Neural cell (in vitro differentiated cells): ENCODE measurements around the gene ZNF17. TPM values are rescaled to one million over a fixed set of nuclear protein-coding genes. Genes with fewer than 3 reads are reported as not detected.

ENCODE experiments used
- H2AFZ ChIP-seq: fragments of 200-600, 300-800 bp; sonication (generic), shearing (Covaris generic); 2 replicates; pipeline ENCODE4 v1.6.0; 2014; ENCODE audit warnings: low read depth, mild to moderate bottlenecking, antibody characterized with exemption, low read length, moderate library complexity
- H3F3A ChIP-seq: fragments of 200-600 bp; shearing (Covaris generic); 2 replicates; pipeline ENCODE4 v1.6.1; 2016; ENCODE audit warnings: mild to moderate bottlenecking, moderate library complexity, mixed read lengths, antibody characterized with exemption, low read length; ENCODE audit not compliant: insufficient read depth, poor library complexity, severe bottlenecking
- H3K27ac ChIP-seq: fragments of 200-600, 300-800 bp; sonication (generic), shearing (Covaris generic); 2 replicates; pipeline ENCODE4 v1.5.1; 2014; ENCODE audit warnings: mild to moderate bottlenecking, low read length, moderate library complexity
- H3K27me3 ChIP-seq: fragments of 300-800, 200-600 bp; sonication (generic), shearing (Covaris generic); 2 replicates; pipeline ENCODE4 v1.6.0; 2014; ENCODE audit warnings: mild to moderate bottlenecking, low read depth, low read length, moderate library complexity; ENCODE audit not compliant: insufficient read depth
- H3K36me3 ChIP-seq: fragments of 300-800, 200-600 bp; sonication (generic), shearing (Covaris generic); 2 replicates; pipeline ENCODE4 v1.5.1; 2014; ENCODE audit warnings: mild to moderate bottlenecking, antibody characterized with exemption, low read length, moderate library complexity; ENCODE audit not compliant: insufficient read depth
- H3K4me2 ChIP-seq: fragments of 300-800, 200-600 bp; sonication (generic), shearing (Covaris generic); 2 replicates; pipeline ENCODE4 v1.6.0; 2014; ENCODE audit warnings: mild to moderate bottlenecking, low read length
- H3K4me3 ChIP-seq: fragments of 300-800, 200-600 bp; sonication (generic), shearing (Covaris generic); 2 replicates; pipeline ENCODE4 v1.5.1; 2014; ENCODE audit warnings: mild to moderate bottlenecking, low read length, moderate library complexity
- H3K79me2 ChIP-seq: fragments of 200-600 bp; shearing (Covaris generic); replicated peaks from 2 replicates; pipeline ENCODE4 v1.6.0; 2014; ENCODE audit warnings: mild to moderate bottlenecking, low read length, moderate library complexity; ENCODE audit not compliant: insufficient read depth
- H3K9ac ChIP-seq: fragments of 300-800, 200-600 bp; sonication (generic), shearing (Covaris generic); 2 replicates; pipeline ENCODE4 v1.6.1; 2016; ENCODE audit warnings: mild to moderate bottlenecking, low read length, mixed read lengths
- H3K9me2 ChIP-seq: fragments of 200-600 bp; shearing (Covaris generic); 2 replicates; pipeline ENCODE4 v1.6.1; 2016; ENCODE audit warnings: mild to moderate bottlenecking, low read length, mixed read lengths; ENCODE audit not compliant: insufficient read depth
- H3K9me3 ChIP-seq: fragments of 200-600, 300-800 bp; sonication (generic), shearing (Covaris generic); 2 replicates; pipeline ENCODE4 v1.6.1; 2016; ENCODE audit warnings: mild to moderate bottlenecking, mixed run types, low read length, moderate library complexity, mixed read lengths
- H4K20me1 ChIP-seq: fragments of 200-600 bp; shearing (Covaris generic); 2 replicates; pipeline ENCODE4 v1.6.1; 2016; ENCODE audit warnings: mild to moderate bottlenecking, mixed run types; ENCODE audit not compliant: insufficient read depth
- CTCF ChIP-seq: fragments of 450-650 bp; IDR thresholded peaks from 2 replicates; pipeline ENCODE4 v1.5.1; 2014; ENCODE audit warnings: antibody characterized with exemption, mild to moderate bottlenecking, moderate library complexity; ENCODE audit not compliant: poor library complexity, severe bottlenecking
- EP300 ChIP-seq: fragments of 450-650 bp; conservative IDR thresholded peaks from 2 replicates; pipeline ENCODE4 v1.6.1; 2014; ENCODE audit warnings: antibody characterized with exemption, mild to moderate bottlenecking, moderate library complexity; ENCODE audit not compliant: poor library complexity, severe bottlenecking
- EZH2 ChIP-seq: fragments of 200-600, 300-800 bp; shearing (Covaris generic), sonication (generic); IDR thresholded peaks from 2 replicates; pipeline ENCODE4 v1.6.1; 2014; ENCODE audit warnings: antibody characterized with exemption, low read length, borderline replicate concordance, mild to moderate bottlenecking; ENCODE audit not compliant: insufficient read depth, poor library complexity, severe bottlenecking
- MXI1 ChIP-seq: fragments of 450-650 bp; conservative IDR thresholded peaks from 2 replicates; pipeline ENCODE4 v1.6.1; 2014; ENCODE audit warnings: antibody characterized with exemption, mild to moderate bottlenecking; ENCODE audit not compliant: poor library complexity, severe bottlenecking
- POLR2AphosphoS5 ChIP-seq: IDR thresholded peaks from 2 replicates; pipeline ENCODE4 v1.6.1; 2012
- RAD21 ChIP-seq: fragments of 450-650 bp; conservative IDR thresholded peaks from 2 replicates; pipeline ENCODE4 v1.6.1; 2014; ENCODE audit warnings: antibody characterized with exemption, mild to moderate bottlenecking, moderate library complexity
- REST ChIP-seq: IDR thresholded peaks from 2 replicates; pipeline ENCODE4 v1.6.1; 2012; ENCODE audit warnings: borderline replicate concordance
- SMC3 ChIP-seq: fragments of 450-650 bp; conservative IDR thresholded peaks from 2 replicates; pipeline ENCODE4 v1.6.1; 2014; ENCODE audit warnings: antibody characterized with exemption, mild to moderate bottlenecking, moderate library complexity; ENCODE audit not compliant: poor library complexity
- TAF1 ChIP-seq: IDR thresholded peaks from 2 replicates; pipeline ENCODE4 v1.6.1; 2012; ENCODE audit warnings: low read depth
- polyA plus RNA-seq: library from polyadenylated mRNA; depleted of rRNA; stranded (reverse); fragments of >200 nt; gene quantifications from 2 replicates; pipeline ENCODE4 v1.2.3, GENCODE V29; 2014

ZNF17 gene
- polyA plus RNA-seq, 1 donor from 2014 or later = 26.3 TPM

DNA sequence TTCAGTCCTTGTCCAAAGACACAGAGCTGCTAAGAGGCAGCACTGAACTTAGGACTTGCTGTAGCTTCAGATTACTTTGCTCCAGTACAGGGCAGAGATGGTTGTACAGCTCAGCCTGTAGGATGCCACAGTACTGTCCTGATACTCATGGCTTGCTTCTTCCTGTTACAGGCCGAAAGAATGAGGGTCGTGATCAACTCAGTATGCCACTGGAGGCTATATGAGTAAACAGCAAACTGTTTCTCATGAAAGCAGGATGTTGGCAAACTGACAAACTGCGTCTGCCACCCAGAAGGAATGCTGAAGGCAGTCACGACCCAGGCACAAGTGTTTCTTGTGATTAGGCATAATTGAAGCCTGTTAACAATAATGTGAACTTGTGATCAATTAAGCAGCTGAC is 27.0 kb downstream of the ZNF17 start (continued):
- TF ChIP-seq CTCF (no peak), EZH2 (no peak)

DNA sequence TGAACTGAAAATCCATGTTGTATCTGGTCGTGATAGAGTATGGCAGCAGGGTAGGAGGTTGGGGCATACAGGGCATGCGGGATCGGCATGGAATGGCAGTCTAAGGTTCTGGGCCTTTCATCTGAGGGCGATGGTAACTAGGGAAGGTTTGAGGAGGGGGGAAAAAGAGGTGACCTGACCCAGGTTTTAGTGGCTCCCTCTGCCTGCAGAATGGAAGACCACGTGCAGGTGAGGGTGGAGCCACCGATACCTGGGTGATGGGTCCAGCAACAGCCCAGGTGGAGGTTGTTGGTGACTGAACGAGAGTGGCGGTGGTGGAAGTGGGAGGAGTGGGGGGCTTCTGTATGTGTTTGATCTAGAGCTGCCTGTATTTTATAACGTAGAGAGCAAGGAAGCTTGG is 28.0 kb downstream of the ZNF17 start:
- Histone ChIP-seq H3K36me3 (peaks cover 21% of the 10 kb centered on the region), H3K9me3 (no peaks in the 10 kb centered on the region), H3K9me2 (no peaks in the 10 kb centered on the region), H3K27ac (no peak overlapping the region), H3K27me3 (no peaks in the 10 kb centered on the region), H3F3A (no peaks in the 10 kb centered on the region), H3K79me2 (peaks cover 45% of the 10 kb centered on the region), H2AFZ (no peak overlapping the region), H4K20me1 (no peaks in the 10 kb centered on the region), H3K4me3 (no peak overlapping the region), H3K4me2 (no peak overlapping the region), H3K9ac (no peak overlapping the region)
- no peak for TF ChIP-seq SMC3
- no peak for TF ChIP-seq RAD21
- no peak for TF ChIP-seq REST
- no peak for TF ChIP-seq MXI1
- TF ChIP-seq EZH2 = no peak
- no peak for TF ChIP-seq TAF1
- no peak for TF ChIP-seq EP300
- TF ChIP-seq POLR2AphosphoS5 = no peak
- TF ChIP-seq CTCF = no peak
